SJCRH30 (cell line): ENCODE measurements around the gene OTULIN. TPM values are rescaled to one million over a fixed set of nuclear protein-coding genes. Genes with fewer than 3 reads are reported as not detected.

Experiments used
- DNase-seq, 2 experiments: peaks; one replicate each; pipeline ENCODE4 v3.0.0-alpha.2; 2015 to 2020
- H3K27ac ChIP-seq: fragments of 250-450 bp; sonication (Bioruptor Pico); 2 replicates; pipeline ENCODE4 v1.5.1; 2020; ENCODE audit warnings: mild to moderate bottlenecking, moderate library complexity
- H3K27me3 ChIP-seq: fragments of 250-450 bp; sonication (Bioruptor Pico); 2 replicates; pipeline ENCODE4 v1.5.1; 2020; ENCODE audit warnings: mild to moderate bottlenecking, moderate library complexity
- H3K36me3 ChIP-seq: fragments of 250-450 bp; sonication (Bioruptor Pico); 2 replicates; pipeline ENCODE4 v1.5.1; 2020; ENCODE audit warnings: mild to moderate bottlenecking, moderate library complexity
- H3K4me1 ChIP-seq: fragments of 250-450 bp; sonication (Bioruptor Pico); 2 replicates; pipeline ENCODE4 v1.5.1; 2020; ENCODE audit warnings: mild to moderate bottlenecking, moderate library complexity
- H3K4me3 ChIP-seq: fragments of 250-450 bp; sonication (Bioruptor Pico); 2 replicates; pipeline ENCODE4 v1.5.1; 2020; ENCODE audit warnings: mild to moderate bottlenecking, moderate library complexity
- H3K9me3 ChIP-seq: fragments of 250-450 bp; sonication (Bioruptor Pico); replicated peaks from 2 replicates; pipeline ENCODE4 v1.5.1; 2020; ENCODE audit warnings: mild to moderate bottlenecking, moderate library complexity
- total RNA-seq: library from RNA; depleted of rRNA; stranded (reverse); fragments of >200 nt; shearing (Covaris generic); gene quantifications from 2 replicates; pipeline ENCODE4 v1.2.3, GENCODE V29; 2014

Gene OTULIN
- total RNA-seq, 1 experiment from 2014 or later: 18.2 TPM

DNA sequence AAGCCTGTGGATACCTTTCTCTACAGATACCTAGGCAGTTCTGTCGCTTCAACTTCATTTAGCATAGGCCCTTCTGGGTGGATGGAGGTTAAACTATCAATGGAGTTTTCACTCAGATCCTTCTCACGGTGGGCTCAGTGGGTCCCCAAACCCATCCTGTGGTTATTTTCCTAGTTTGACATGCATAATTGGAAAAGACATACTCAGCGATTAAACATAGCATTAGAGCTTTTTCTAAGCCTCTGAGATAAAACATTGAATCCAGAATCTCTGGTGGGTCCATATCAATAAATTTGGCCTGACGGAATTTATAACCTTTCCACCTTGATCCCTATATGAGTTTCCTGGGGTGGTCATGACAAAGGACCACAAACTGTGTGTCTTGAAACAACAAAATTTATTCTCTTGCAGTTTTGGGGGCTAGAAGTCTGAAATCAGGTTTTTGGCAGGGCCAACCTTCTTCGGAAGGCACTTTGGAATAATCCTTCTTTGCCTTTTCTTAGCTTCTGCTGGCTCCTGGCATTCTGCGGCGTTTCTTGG, 1.7 kb upstream of the OTULIN start:
- H3K4me1 ChIP-seq: no peaks in the 10 kb centered on the region
- H3K27ac ChIP-seq: no peak overlapping the region
- no peaks in the 10 kb centered on the region for H3K27me3 ChIP-seq
- H3K9me3 ChIP-seq: no peaks in the 10 kb centered on the region
- H3K4me3 ChIP-seq: no peak overlapping the region
- DNase-seq: no peak
- H3K36me3 ChIP-seq: no peaks in the 10 kb centered on the region

- Histone ChIP-seq H3K27ac (peak overlapping the region; percentile 59), H3K4me1 (no peaks in the 10 kb centered on the region), H3K36me3 (no peaks in the 10 kb centered on the region), H3K27me3 (no peaks in the 10 kb centered on the region), H3K9me3 (no peaks in the 10 kb centered on the region), H3K4me3 (peak overlapping the region; percentile 79)
- peak; percentile 9 to 39 for DNase-seq
Measured at GRCh38 chr5:14663734-14664269, 716 bp upstream of the OTULIN start.

- no peaks in the 10 kb centered on the region for H3K9me3 ChIP-seq
- H3K27ac ChIP-seq: peak overlapping the region; percentile 37; the same call in 1 of the 2 replicates
- peak overlapping the region; percentile 79 for H3K4me3 ChIP-seq
- peak in 1 of 2 experiments; percentile 30 for DNase-seq
- H3K36me3 ChIP-seq: no peaks in the 10 kb centered on the region
- H3K27me3 ChIP-seq: no peaks in the 10 kb centered on the region
- H3K4me1 ChIP-seq: no peaks in the 10 kb centered on the region
Measured at GRCh38 chr5:14665101-14665822, 744 bp downstream of the OTULIN start.

GRCh38 chr5:14665949-14666348, 1.4 kb downstream of the OTULIN start:
- H3K9me3 ChIP-seq: no peaks in the 10 kb centered on the region
- no peaks in the 10 kb centered on the region for H3K36me3 ChIP-seq
- no peaks in the 10 kb centered on the region for H3K4me1 ChIP-seq
- peak overlapping the region; percentile 79; the same call in 1 of the 2 replicates for H3K4me3 ChIP-seq
- H3K27ac ChIP-seq: no peak overlapping the region
- DNase-seq: no peak
- no peaks in the 10 kb centered on the region for H3K27me3 ChIP-seq

DNA sequence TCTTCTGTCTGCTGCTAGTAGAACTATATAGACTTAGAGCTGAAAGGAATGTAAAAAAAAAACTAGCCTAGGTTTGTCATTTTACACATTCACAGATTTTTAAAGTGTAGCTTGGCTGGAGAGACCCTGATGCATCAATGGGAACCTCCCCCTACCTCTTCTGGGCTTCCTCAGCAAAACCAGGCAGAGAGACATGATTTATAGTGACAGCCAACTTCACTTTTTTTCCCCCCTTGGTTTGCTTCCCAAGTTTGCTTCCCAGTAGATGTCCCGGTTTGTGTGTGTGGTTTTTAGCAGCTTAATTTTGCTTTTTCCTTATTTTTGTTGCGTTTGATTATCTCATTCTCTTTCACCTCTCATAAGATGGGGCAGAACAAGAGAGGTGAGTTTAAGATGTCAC, 1.8 kb downstream of the OTULIN start:
- no peaks in the 10 kb centered on the region for H3K36me3 ChIP-seq
- H3K4me1 ChIP-seq: no peaks in the 10 kb centered on the region
- H3K27me3 ChIP-seq: no peaks in the 10 kb centered on the region
- no peak for DNase-seq
- no peak overlapping the region for H3K27ac ChIP-seq
- no peaks in the 10 kb centered on the region for H3K9me3 ChIP-seq
- no peak overlapping the region for H3K4me3 ChIP-seq

DNA sequence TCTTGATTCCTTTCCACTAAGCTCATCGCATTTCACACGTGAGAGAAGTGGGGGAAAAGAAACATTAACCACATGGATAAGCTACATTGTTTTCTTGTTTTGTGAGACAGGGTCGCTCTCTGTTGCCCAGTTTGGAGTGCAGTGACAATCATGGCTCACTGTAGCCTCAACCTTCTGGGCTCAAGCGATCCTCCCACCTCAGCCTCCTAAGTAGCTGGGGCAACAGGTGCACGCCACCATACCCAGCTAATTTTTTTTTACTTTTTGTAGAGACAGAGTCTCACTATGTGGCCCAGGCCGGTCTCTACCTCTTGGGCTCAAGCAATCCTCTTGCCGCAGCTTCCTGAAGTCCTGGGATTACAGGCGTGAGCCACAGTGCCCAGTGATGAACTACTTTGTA, 2.8 kb downstream of the OTULIN start:
- Histone ChIP-seq H3K27ac (no peak overlapping the region), H3K27me3 (no peaks in the 10 kb centered on the region), H3K4me3 (no peak overlapping the region), H3K9me3 (no peaks in the 10 kb centered on the region), H3K36me3 (no peaks in the 10 kb centered on the region), H3K4me1 (no peaks in the 10 kb centered on the region)
- DNase-seq: no peak

DNA sequence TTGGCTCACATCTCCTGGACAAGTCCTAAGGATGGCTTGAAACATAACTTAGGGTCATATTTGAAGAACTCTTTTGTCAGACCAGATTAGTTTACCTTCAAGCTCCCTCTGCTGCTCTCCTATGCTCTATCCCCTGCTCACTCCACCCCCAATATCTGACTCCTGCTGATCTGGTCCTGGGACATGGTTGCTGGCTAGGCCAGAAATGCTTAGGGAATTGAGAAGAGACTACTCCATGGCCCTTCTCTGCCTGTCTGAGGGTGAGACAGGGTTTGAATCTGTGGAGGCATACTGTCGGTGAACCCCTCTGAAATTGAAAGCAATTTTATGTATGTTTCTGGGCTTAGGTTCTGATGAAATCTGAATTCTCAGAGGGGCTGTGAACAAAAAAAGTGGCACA, 3.3 kb downstream of the OTULIN start:
- Histone ChIP-seq H3K27me3 (no peaks in the 10 kb centered on the region), H3K4me3 (no peak overlapping the region), H3K4me1 (no peaks in the 10 kb centered on the region), H3K36me3 (no peaks in the 10 kb centered on the region), H3K27ac (no peak overlapping the region), H3K9me3 (no peaks in the 10 kb centered on the region)
- no peak for DNase-seq

DNA sequence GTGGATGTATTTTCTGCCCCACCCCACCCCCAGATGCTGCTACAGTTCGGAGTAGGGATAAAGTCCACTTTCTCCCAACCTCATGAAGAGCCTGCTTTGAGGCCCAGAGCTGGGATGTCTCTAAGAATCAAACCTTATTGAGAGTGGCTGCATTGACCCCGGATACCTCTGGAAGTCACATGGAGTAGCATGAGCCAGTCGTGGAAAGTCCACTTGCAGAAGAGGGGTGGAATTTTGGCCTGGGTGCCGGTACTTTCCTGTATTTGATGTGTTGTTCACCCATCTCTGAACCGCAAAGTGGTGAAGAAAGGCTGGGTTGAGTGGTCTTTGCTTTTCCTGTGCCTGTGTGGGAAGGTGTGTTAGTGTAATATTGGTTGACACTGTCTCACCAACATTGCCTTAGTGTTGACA, 3.7 kb downstream of the OTULIN start:
- no peaks in the 10 kb centered on the region for H3K9me3 ChIP-seq
- no peaks in the 10 kb centered on the region for H3K4me1 ChIP-seq
- H3K4me3 ChIP-seq: no peak overlapping the region
- H3K27ac ChIP-seq: no peak overlapping the region
- DNase-seq: no peak
- H3K36me3 ChIP-seq: no peaks in the 10 kb centered on the region
- no peaks in the 10 kb centered on the region for H3K27me3 ChIP-seq

DNA sequence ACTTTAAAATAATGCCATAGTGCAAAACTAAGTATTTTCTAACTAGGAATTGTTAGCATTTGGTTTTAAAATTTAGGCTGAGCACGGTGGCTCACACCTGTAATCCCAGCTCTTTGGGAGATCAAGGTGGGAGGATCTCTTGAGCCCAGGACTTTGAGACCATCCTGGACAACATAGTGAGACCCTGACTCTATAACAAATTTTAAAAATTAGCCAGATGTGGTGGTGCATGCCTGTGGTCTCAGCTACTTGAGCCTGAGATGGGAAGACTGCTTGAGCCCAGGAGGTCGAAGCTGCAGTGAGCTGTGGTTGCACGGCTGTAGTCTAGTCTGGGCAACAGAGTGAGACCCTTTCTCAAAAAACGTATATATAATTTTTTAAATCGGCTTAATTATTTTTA, 4.9 kb downstream of the OTULIN start:
- Histone ChIP-seq H3K27me3 (no peaks in the 10 kb centered on the region), H3K27ac (no peak overlapping the region), H3K4me3 (no peak overlapping the region), H3K4me1 (no peaks in the 10 kb centered on the region), H3K9me3 (no peaks in the 10 kb centered on the region), H3K36me3 (no peaks in the 10 kb centered on the region)
- DNase-seq: no peak

GRCh38 chr5:14669975-14670374, 5.5 kb downstream of the OTULIN start:
- DNase-seq: no peak
- H3K36me3 ChIP-seq: no peaks in the 10 kb centered on the region

DNA sequence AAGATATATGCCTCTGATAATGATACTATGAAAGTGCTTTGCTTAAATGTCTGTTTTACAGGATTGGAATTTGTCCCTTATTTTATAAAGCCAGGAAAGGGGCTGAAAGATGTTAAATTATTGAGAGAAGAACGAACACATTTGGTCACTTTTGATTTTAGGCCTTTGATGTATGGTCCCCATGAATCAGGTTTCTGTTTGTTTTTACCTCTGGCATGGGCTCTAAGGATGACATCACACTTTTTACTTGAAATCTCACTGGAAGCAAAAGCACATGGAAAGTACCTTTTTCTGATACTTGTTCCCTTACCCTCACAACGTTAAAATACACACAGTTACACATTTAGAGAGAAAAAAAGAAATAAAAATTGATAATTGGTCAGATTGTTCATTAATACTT, 6.9 kb downstream of the OTULIN start:
- DNase-seq: no peak
- H3K36me3 ChIP-seq: no peaks in the 10 kb centered on the region
- H3K4me1 ChIP-seq: no peaks in the 10 kb centered on the region
- H3K4me3 ChIP-seq: no peak overlapping the region
- H3K27ac ChIP-seq: no peak overlapping the region
- H3K27me3 ChIP-seq: no peaks in the 10 kb centered on the region
- no peaks in the 10 kb centered on the region for H3K9me3 ChIP-seq

More at GRCh38 chr5:14669975-14670374, 5.5 kb downstream of the OTULIN start:
- H3K9me3 ChIP-seq: no peaks in the 10 kb centered on the region
- no peak overlapping the region for H3K27ac ChIP-seq
- H3K4me1 ChIP-seq: no peaks in the 10 kb centered on the region
- H3K27me3 ChIP-seq: no peaks in the 10 kb centered on the region
- H3K4me3 ChIP-seq: no peak overlapping the region

GRCh38 chr5:14672082-14672481, 7.6 kb downstream of the OTULIN start:
- no peaks in the 10 kb centered on the region for H3K36me3 ChIP-seq
- no peak for DNase-seq
- H3K27ac ChIP-seq: no peak overlapping the region
- H3K27me3 ChIP-seq: no peaks in the 10 kb centered on the region
- no peak overlapping the region for H3K4me3 ChIP-seq
- no peaks in the 10 kb centered on the region for H3K9me3 ChIP-seq
- no peaks in the 10 kb centered on the region for H3K4me1 ChIP-seq

DNA sequence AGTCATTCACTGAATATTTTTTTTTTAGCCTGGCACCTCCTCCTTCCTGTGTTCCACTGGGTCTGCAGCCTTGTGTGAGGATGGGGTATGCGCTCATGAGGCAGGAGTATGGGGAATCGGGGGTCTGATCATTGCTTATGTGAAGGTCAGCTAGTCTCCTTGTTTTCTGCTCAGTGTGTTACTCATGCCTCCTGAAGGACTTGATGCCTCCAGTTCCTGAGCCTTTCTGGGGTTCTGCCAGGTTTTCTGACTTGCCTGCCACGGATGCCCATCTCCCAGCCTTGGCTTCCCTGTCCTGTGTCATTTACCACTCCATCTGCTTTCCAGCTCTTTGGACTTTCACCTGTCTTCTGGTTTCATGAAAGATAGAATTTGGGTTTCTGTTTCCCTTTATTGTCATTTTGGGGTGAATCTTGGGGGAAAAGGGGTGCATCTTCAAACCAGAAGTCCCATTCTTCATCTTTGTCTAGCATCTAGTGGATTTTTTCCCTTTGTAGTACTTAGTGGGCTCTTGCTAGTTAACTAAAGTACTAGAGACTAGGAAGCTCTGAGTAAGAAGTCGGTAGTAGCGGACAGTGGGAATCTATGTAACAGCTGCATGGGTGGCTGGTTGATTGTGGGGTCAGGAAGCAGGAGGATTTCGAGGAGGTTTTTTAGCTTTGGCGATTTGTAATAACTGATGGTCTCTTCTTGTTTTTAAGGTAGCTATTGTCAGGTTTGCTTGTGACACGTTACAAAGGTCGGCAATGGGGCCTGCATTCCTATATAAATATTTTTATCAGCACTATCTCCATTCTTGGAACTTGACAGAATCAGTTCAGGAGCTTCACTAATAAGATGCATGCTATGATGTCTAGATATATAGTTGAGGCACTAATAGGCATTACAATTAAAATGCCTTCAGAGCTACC, 8.2 kb downstream of the OTULIN start:
- no peaks in the 10 kb centered on the region for H3K4me1 ChIP-seq
- H3K36me3 ChIP-seq: no peaks in the 10 kb centered on the region
- H3K4me3 ChIP-seq: no peak overlapping the region
- no peak overlapping the region for H3K27ac ChIP-seq
- no peaks in the 10 kb centered on the region for H3K9me3 ChIP-seq
- H3K27me3 ChIP-seq: no peaks in the 10 kb centered on the region
- no peak for DNase-seq

GRCh38 chr5:14673443-14673842, 8.9 kb downstream of the OTULIN start:
- H3K9me3 ChIP-seq: no peaks in the 10 kb centered on the region
- H3K36me3 ChIP-seq: no peaks in the 10 kb centered on the region
- no peak for DNase-seq
- H3K27me3 ChIP-seq: no peaks in the 10 kb centered on the region
- no peak overlapping the region for H3K4me3 ChIP-seq
- no peaks in the 10 kb centered on the region for H3K4me1 ChIP-seq
- H3K27ac ChIP-seq: no peak overlapping the region
